Lower lobe of right lung (tissue), 2 donors: ENCODE data around the gene SIMC1. TPM values are rescaled to one million over a fixed set of nuclear protein-coding genes. Genes with fewer than 3 reads are reported as not detected.

Experiments used
- ATAC-seq, 2 donors: fragments of 200-7000 bp; cut with Tn5 transposase; one replicate each; pipeline ENCODE4 v1.9.1; 2020 to 2022; ENCODE audit warnings: mild to moderate bottlenecking in 2 of 2, moderate library complexity in 2 of 2
- DNase-seq: peaks from one replicate; pipeline ENCODE4 v3.0.0-alpha.2; 2020
- H3K27ac ChIP-seq: fragments of 200-600 bp; one replicate; pipeline ENCODE4 v1.8.0; 2022
- H3K27me3 ChIP-seq: fragments of 200-600 bp; one replicate; pipeline ENCODE4 v1.8.0; 2022; ENCODE audit warnings: low read depth
- H3K36me3 ChIP-seq: fragments of 200-600 bp; one replicate; pipeline ENCODE4 v1.8.0; 2022; ENCODE audit warnings: mild to moderate bottlenecking
- H3K4me1 ChIP-seq: fragments of 200-600 bp; one replicate; pipeline ENCODE4 v1.8.0; 2022
- H3K4me3 ChIP-seq: fragments of 200-600 bp; one replicate; pipeline ENCODE4 v1.8.0; 2022; ENCODE audit warnings: mild to moderate bottlenecking
- H3K9me3 ChIP-seq: fragments of 200-600 bp; one replicate; pipeline ENCODE4 v1.8.0; 2022
- intact Hi-C: fragments of 100-400 bp; cut with DNase I; formaldehyde crosslinking; loops from one replicate; pipeline ENCODE4 v1.11.0; 2022
- microRNA-seq: library from miRNA; unstranded; fragments of <30 nt; microRNA quantifications from one replicate; pipeline ENCODE4 v1.2.0, GENCODE V29; 2020; ENCODE audit warnings: borderline number of aligned reads
- total RNA-seq: library from RNA; stranded (reverse); fragmentation: NEBNext Ultra II Directional; extraction: Animal tissue kit (Norgen Biotek cat#: 25700); gene quantifications from one replicate; pipeline ENCODE4 v1.2.1, GENCODE V29; 2021
- TF ChIP-seq, protein P1 (sequence below): fragments of 200-600 bp; IDR thresholded peaks from one replicate; pipeline ENCODE4 v1.8.0; 2022; ENCODE audit warnings: antibody characterized with exemption, mild to moderate bottlenecking
- donor health status: DM: no; HTN: yes; CAD: no; lungs with severe emphysema.

Gene SIMC1
- total RNA-seq, 1 donor from 2014 or later = 18.0 TPM

DNA sequence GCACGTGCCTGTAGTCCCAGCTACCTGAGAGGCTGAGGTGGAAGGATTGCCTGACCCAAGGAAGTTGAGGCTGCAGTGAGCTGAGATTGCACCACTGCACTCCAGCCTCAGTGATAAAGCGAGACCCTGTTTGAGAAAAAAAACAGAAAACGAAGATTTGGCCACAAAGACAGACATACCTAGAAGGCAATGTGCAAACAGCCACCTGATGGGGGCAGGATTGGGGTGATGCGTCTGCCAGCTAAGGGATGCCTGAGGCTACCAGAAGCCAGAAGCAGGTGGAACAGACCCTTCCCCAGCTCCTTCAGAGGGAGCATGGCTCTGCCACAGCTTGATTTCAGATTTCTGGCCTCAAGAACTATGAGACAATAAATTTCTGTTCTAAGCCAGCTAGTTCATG is 153.3 kb downstream of the SIMC1 start:
- H3K4me3 ChIP-seq = no peak overlapping the region
- TF ChIP-seq, protein P1, sequence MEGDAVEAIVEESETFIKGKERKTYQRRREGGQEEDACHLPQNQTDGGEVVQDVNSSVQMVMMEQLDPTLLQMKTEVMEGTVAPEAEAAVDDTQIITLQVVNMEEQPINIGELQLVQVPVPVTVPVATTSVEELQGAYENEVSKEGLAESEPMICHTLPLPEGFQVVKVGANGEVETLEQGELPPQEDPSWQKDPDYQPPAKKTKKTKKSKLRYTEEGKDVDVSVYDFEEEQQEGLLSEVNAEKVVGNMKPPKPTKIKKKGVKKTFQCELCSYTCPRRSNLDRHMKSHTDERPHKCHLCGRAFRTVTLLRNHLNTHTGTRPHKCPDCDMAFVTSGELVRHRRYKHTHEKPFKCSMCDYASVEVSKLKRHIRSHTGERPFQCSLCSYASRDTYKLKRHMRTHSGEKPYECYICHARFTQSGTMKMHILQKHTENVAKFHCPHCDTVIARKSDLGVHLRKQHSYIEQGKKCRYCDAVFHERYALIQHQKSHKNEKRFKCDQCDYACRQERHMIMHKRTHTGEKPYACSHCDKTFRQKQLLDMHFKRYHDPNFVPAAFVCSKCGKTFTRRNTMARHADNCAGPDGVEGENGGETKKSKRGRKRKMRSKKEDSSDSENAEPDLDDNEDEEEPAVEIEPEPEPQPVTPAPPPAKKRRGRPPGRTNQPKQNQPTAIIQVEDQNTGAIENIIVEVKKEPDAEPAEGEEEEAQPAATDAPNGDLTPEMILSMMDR = no peak
- H3K9me3 ChIP-seq = no peaks in the 10 kb centered on the region
- no peak overlapping the region for H3K27ac ChIP-seq
- intact Hi-C loops = no loop called here
- DNase-seq (no peak), ATAC-seq (no peak)
- H3K4me1 ChIP-seq = peaks cover 27% of the 10 kb centered on the region
- peaks cover 45% of the 10 kb centered on the region for H3K36me3 ChIP-seq
- no peaks in the 10 kb centered on the region for H3K27me3 ChIP-seq

DNA sequence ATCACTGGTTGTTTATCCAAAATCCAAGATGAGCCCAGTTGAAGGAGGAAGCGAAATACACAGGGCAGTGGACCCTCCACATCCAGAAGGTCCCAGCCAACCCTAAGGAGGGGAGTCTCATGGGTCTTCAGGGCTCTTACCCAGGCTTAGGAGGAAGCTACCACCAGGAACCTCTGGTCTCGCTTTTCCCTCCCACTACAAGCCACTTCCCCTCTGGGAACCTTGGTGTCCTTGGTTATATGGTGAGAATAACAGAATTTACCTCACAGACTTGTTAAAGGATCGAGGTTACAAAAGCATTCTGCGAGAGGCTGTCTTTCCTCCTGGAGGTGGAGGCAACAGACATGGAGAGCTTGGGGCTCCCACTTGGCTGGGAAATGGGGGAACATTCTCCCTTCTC is 153.8 kb downstream of the SIMC1 start:
- no peak for ATAC-seq
- TF ChIP-seq, protein P1 = no peak

DNA sequence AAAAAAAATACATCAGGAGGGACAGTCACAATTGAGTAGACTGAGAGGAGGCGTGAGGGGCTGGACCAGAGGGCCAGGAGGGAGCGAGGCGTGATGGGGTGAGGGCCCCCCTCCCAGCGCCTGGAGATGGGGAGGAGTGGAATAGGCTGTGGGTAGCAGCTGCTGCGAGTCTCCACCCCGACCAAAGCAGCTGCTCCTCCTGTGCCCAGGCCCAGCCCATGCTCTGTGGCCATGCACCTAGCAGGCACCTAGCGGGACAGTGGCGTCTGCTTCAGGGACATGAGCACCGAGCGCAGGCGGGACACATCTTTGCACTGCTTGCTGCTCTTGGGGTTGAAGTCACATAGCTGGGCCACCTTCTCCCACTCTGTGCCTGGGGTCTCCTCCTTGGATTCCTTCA is 154.3 kb downstream of the SIMC1 start:
- no peaks in the 10 kb centered on the region for H3K27me3 ChIP-seq
- DNase-seq = no peak

More for the DNA sequence above, 153.8 kb downstream of the SIMC1 start:
- intact Hi-C loops = no loop called here
- H3K27me3 ChIP-seq = no peaks in the 10 kb centered on the region
- DNase-seq = no peak
- H3K4me1 ChIP-seq = peaks cover 27% of the 10 kb centered on the region
- H3K9me3 ChIP-seq = no peaks in the 10 kb centered on the region
- H3K36me3 ChIP-seq = peaks cover 51% of the 10 kb centered on the region
- no peak overlapping the region for H3K27ac ChIP-seq
- no peak overlapping the region for H3K4me3 ChIP-seq

DNA sequence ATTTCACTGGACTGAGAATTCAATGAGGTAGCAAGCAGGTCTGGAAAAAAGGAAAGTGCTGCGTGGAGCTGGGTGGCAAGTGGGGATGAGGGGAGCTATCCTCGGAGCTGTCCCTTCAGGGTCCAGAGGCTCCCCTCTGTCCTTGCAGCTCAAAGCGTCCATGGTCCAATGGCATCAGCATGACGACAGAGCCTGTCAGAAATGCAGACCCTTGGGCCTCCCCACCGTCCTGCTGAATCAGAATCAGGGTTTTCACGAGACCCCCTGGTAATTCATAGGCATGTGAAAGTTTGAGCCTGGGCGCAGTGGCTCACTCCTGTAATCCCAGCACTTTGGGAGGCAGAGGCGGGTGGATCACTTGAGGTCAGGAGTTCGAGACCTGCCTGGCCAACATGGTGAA is 155.9 kb downstream of the SIMC1 start:
- Histone ChIP-seq H3K27me3 (no peaks in the 10 kb centered on the region), H3K27ac (no peak overlapping the region), H3K36me3 (peaks cover 64% of the 10 kb centered on the region), H3K4me1 (peaks cover 16% of the 10 kb centered on the region), H3K4me3 (no peak overlapping the region), H3K9me3 (no peaks in the 10 kb centered on the region)
- ATAC-seq = no peak
- intact Hi-C loops = no loop called here
- no peak for DNase-seq
- TF ChIP-seq, protein P1 = no peak

More for the DNA sequence above, 154.3 kb downstream of the SIMC1 start:
- intact Hi-C loops = no loop called here
- Histone ChIP-seq H3K27ac (no peak overlapping the region), H3K9me3 (no peaks in the 10 kb centered on the region), H3K4me3 (no peak overlapping the region), H3K36me3 (peaks cover 52% of the 10 kb centered on the region), H3K4me1 (peaks cover 22% of the 10 kb centered on the region)
- TF ChIP-seq, protein P1 = no peak
- no peak for ATAC-seq

DNA sequence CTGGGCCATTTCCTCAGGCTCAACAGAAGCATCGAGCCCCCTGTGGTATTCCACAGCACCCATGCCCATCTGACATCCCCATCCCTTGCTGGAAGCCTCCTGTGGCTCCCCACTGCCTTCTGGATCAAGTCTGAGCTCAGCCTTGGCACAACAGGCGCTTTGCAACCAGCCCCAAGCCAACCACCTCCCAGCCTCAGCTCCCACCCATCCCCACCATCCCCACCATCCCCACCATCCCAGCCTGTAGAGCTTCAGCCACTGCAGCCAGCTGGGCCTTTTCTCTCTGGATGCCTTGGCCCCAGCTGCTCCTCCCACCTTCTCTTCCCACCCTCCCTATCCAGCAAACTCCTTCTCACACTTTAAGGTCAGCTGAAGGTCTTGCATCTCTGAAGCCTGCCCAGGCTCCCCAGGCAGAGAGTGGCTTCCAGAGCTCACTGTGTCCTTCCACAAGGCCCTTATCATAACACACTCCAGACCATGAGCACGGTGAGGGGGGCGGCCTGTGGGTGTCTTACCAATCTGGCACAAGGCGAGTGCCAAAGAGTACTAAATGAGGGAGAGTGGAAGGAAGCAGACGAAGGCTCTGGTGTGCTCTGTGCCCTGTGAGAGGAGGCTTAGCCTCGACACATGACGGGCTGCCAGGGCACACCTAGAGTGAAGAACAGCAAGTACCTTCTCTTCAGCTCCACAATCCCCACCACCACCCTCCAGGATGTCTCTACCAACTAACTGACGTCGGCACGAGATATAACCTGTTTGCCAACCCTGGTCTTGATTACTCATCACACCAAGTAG is 156.9 kb downstream of the SIMC1 start:
- peak; percentile 30 to 46 for ATAC-seq
- H3K27me3 ChIP-seq = no peaks in the 10 kb centered on the region
- no peak overlapping the region for H3K4me3 ChIP-seq
- no peaks in the 10 kb centered on the region for H3K9me3 ChIP-seq
- intact Hi-C loops = no loop called here
- DNase-seq = no peak
- H3K36me3 ChIP-seq = peaks cover 65% of the 10 kb centered on the region
- H3K27ac ChIP-seq = no peak overlapping the region
- TF ChIP-seq, protein P1 = no peak
- H3K4me1 ChIP-seq = peaks cover 10% of the 10 kb centered on the region

Small RNAs within 50 kb of the gene (microRNA-seq; reads per million reads assigned to microRNA genes)
- gene MIR1271 = 4.5 reads per million

Other genes starting within 250 kb of the SIMC1 start
- 88.9 TPM for gene KIAA1191, start 123.3 kb downstream of the SIMC1 start, total RNA-seq
- 5.4 TPM for gene ARL10, start 127.1 kb downstream of the SIMC1 start, total RNA-seq
- 11.8 TPM for gene NOP16, start 150.2 kb downstream of the SIMC1 start, total RNA-seq
- gene HIGD2A, start 150.3 kb downstream of the SIMC1 start, total RNA-seq = 102 TPM
- gene CLTB, start 178.1 kb downstream of the SIMC1 start, total RNA-seq = 75.8 TPM
- 31.8 TPM for gene FAF2, start 210.0 kb downstream of the SIMC1 start, total RNA-seq